Endothelial cell of umbilical vein (primary cell): ENCODE data around the gene FAM53A.

Experiments
- CTCF ChIP-seq, 2 donors: IDR thresholded peaks; 1 replicate in 1 of 2; 2 replicates in 1 of 2; pipeline ENCODE4 v1.5.1; 2011; ENCODE audit warnings: low read length in 2 of 2, mild to moderate bottlenecking in 2 of 2, moderate library complexity in 2 of 2, control low read depth in 1 of 2, inconsistent platforms in 1 of 2, low read depth in 1 of 2; ENCODE audit not compliant: insufficient read depth in 1 of 2; ENCODE audit errors: extremely low read depth in 1 of 2
- EZH2 ChIP-seq: IDR thresholded peaks from 2 replicates; pipeline ENCODE4 v1.6.1; 2012; ENCODE audit warnings: borderline replicate concordance, low read depth, mild to moderate bottlenecking, moderate library complexity, low read length, inconsistent platforms; ENCODE audit not compliant: severe bottlenecking
- FOS ChIP-seq: IDR thresholded peaks from 2 replicates; pipeline ENCODE4 v1.6.1; 2011; ENCODE audit warnings: mild to moderate bottlenecking, low read length, moderate library complexity, borderline replicate concordance; ENCODE audit not compliant: insufficient read depth
- JUN ChIP-seq: IDR thresholded peaks from 2 replicates; pipeline ENCODE4 v1.6.1; 2011; ENCODE audit warnings: borderline replicate concordance, low read depth; ENCODE audit not compliant: insufficient read length, insufficient read depth
- MAX ChIP-seq: IDR thresholded peaks from 2 replicates; pipeline ENCODE4 v1.6.1; 2011; ENCODE audit not compliant: insufficient read depth, insufficient read length
- MYC ChIP-seq: IDR thresholded peaks from one replicate; pipeline ENCODE4 v1.6.1; 2011; ENCODE audit warnings: mild to moderate bottlenecking, low read depth, low read length
- POLR2A ChIP-seq: IDR thresholded peaks from 2 replicates; pipeline ENCODE4 v1.6.1; 2012; ENCODE audit warnings: low read depth, mild to moderate bottlenecking, control low read depth, low read length
- POLR2AphosphoS5 ChIP-seq: IDR thresholded peaks from 2 replicates; pipeline ENCODE4 v1.6.1; 2012; ENCODE audit warnings: low read depth, mild to moderate bottlenecking, control low read depth, low read length, moderate library complexity; ENCODE audit not compliant: insufficient read depth

- TF ChIP-seq CTCF (IDR thresholded peaks at IDR 0.05; ENCODE audit: extremely low read depth in 1 of 2, insufficient read depth in 1 of 2, low read depth in 1 of 2, low read length in 2 of 2): no peak
- TF ChIP-seq FOS: no peak
- no peak for TF ChIP-seq POLR2A
- no peak for TF ChIP-seq EZH2
- TF ChIP-seq POLR2AphosphoS5: no peak
- no peak for TF ChIP-seq MAX
- no peak for TF ChIP-seq MYC
- TF ChIP-seq JUN: no peak
Measured at GRCh38 chr4:1676605-1677525, 7.2 kb downstream of the FAM53A start.
